GM23338 (cell line): Measurements from ENCODE around the gene MAFB. TPM values are rescaled to one million over a fixed set of nuclear protein-coding genes. Genes with fewer than 3 reads are reported as not detected.

Experiments used
- ATAC-seq: fragments of 200-7000 bp; cut with Tn5 transposase; 3 replicates; pipeline ENCODE4 v1.9.1; 2020
- DNase-seq: peaks from one replicate; pipeline ENCODE4 v3.0.0-alpha.2; 2015; ENCODE audit warnings: low spot score
- H2AFZ ChIP-seq: fragments of 200-600 bp; sonication (generic); 2 replicates; pipeline ENCODE4 v1.8.0; 2016; ENCODE audit warnings: antibody characterized with exemption, mild to moderate bottlenecking, moderate library complexity
- H3F3A ChIP-seq: fragments of 200-600 bp; sonication (generic); replicated peaks from 2 replicates; pipeline ENCODE4 v1.8.0; 2017; ENCODE audit warnings: antibody characterized with exemption, mixed run types, low read depth
- H3K27ac ChIP-seq: fragments of 200-600 bp; sonication (generic); 2 replicates; pipeline ENCODE4 v1.6.1; 2016; ENCODE audit warnings: low read depth
- H3K27me3 ChIP-seq: fragments of 200-600 bp; sonication (generic); 2 replicates; pipeline ENCODE4 v1.8.0; 2016; ENCODE audit warnings: mild to moderate bottlenecking, mixed run types, moderate library complexity; ENCODE audit not compliant: insufficient read depth
- H3K36me3 ChIP-seq: fragments of 200-600 bp; sonication (generic); 2 replicates; pipeline ENCODE4 v1.8.0; 2016; ENCODE audit warnings: mild to moderate bottlenecking; ENCODE audit not compliant: insufficient read depth
- H3K4me1 ChIP-seq: fragments of 200-600 bp; sonication (generic); 2 replicates; pipeline ENCODE4 v1.8.0; 2016; ENCODE audit warnings: mild to moderate bottlenecking, moderate library complexity; ENCODE audit not compliant: insufficient read depth
- H3K4me2 ChIP-seq: fragments of 200-600 bp; sonication (generic); 2 replicates; pipeline ENCODE4 v1.7.1; 2017; ENCODE audit warnings: mixed run types
- H3K4me3 ChIP-seq: fragments of 200-600 bp; sonication (generic); 2 replicates; pipeline ENCODE4 v1.6.1; 2016; ENCODE audit warnings: mixed run types
- H3K79me2 ChIP-seq: fragments of 200-600 bp; sonication (generic); replicated peaks from 2 replicates; pipeline ENCODE4 v1.8.0; 2017; ENCODE audit warnings: mild to moderate bottlenecking; ENCODE audit not compliant: insufficient read depth
- H3K9me2 ChIP-seq: fragments of 200-600 bp; sonication (generic); 2 replicates; pipeline ENCODE4 v1.8.0; 2017; ENCODE audit not compliant: insufficient read depth
- H4K20me1 ChIP-seq: fragments of 200-600 bp; sonication (generic); replicated peaks from 2 replicates; pipeline ENCODE4 v1.8.0; 2017; ENCODE audit warnings: mild to moderate bottlenecking; ENCODE audit not compliant: insufficient read depth
- H3K27ac Mint-ChIP-seq: 2 replicates; pipeline ENCODE4 v1.8.0; 2020; ENCODE audit warnings: inconsistent platforms, mild to moderate bottlenecking, moderate library complexity, mixed read lengths
- H3K27me3 Mint-ChIP-seq: 3 replicates; pipeline ENCODE4 v1.8.0; 2022; ENCODE audit warnings: low read depth, mild to moderate bottlenecking, moderate library complexity, mixed read lengths, inconsistent platforms; ENCODE audit not compliant: insufficient read depth, poor library complexity
- H3K36me3 Mint-ChIP-seq: 3 replicates; pipeline ENCODE4 v1.8.0; 2021; ENCODE audit warnings: low read depth, mild to moderate bottlenecking, inconsistent platforms, moderate library complexity, mixed read lengths
- H3K4me1 Mint-ChIP-seq: 3 replicates; pipeline ENCODE4 v1.8.0; 2020; ENCODE audit warnings: mild to moderate bottlenecking, inconsistent platforms, mixed read lengths
- H3K4me3 Mint-ChIP-seq: 3 replicates; pipeline ENCODE4 v1.8.0; 2021; ENCODE audit warnings: moderate library complexity, mild to moderate bottlenecking, inconsistent platforms, mixed read lengths
- H3K9me3 Mint-ChIP-seq: 3 replicates; pipeline ENCODE4 v1.8.0; 2020; ENCODE audit warnings: moderate library complexity, mild to moderate bottlenecking, inconsistent platforms, mixed read lengths
- CREB1 ChIP-seq: fragments of 250-450 bp; sonication (Bioruptor Pico); IDR thresholded peaks from 2 replicates; pipeline ENCODE4 v1.5.0; 2020; ENCODE audit warnings: low read depth, mild to moderate bottlenecking, moderate library complexity
- CTCF ChIP-seq, 2 experiments: fragments of 200-600 bp in 1 of 2; sonication (generic) in 1 of 2; conservative IDR thresholded peaks; 2 replicates each; pipeline versions ENCODE4 v1.5.1 to v1.6.1; 2016 to 2017; ENCODE audit warnings: antibody characterized with exemption in 2 of 2, low read depth in 2 of 2, mild to moderate bottlenecking in 2 of 2, moderate library complexity in 1 of 2
- ETS1 ChIP-seq: IDR thresholded peaks from 2 replicates; pipeline ENCODE4 v1.6.1; 2016; ENCODE audit warnings: antibody characterized with exemption
- EZH2 ChIP-seq: fragments of 200-600 bp; sonication (generic); IDR thresholded peaks from one replicate; pipeline ENCODE4 v1.8.0; 2017; ENCODE audit warnings: antibody characterized with exemption, mild to moderate bottlenecking, low read depth; ENCODE audit not compliant: unreplicated experiment
- EZH2phosphoT487 ChIP-seq: fragments of 200-600 bp; sonication (generic); IDR thresholded peaks from one replicate; pipeline ENCODE4 v1.8.1; 2018; ENCODE audit warnings: antibody characterized with exemption; ENCODE audit not compliant: unreplicated experiment
- JUNB ChIP-seq: IDR thresholded peaks from one replicate; pipeline ENCODE4 v1.6.1; 2016; ENCODE audit warnings: antibody characterized with exemption; ENCODE audit not compliant: unreplicated experiment
- NANOG ChIP-seq: IDR thresholded peaks from 2 replicates; pipeline ENCODE4 v1.6.1; 2016; ENCODE audit warnings: antibody characterized with exemption, borderline replicate concordance
- POLR2AphosphoS5 ChIP-seq: IDR thresholded peaks from 2 replicates; pipeline ENCODE4 v1.6.1; 2016; ENCODE audit warnings: antibody characterized with exemption, low read depth
- REST ChIP-seq: IDR thresholded peaks from one replicate; pipeline ENCODE4 v1.6.1; 2018; ENCODE audit warnings: antibody characterized with exemption; ENCODE audit not compliant: unreplicated experiment
- STAT1 ChIP-seq: IDR thresholded peaks from one replicate; pipeline ENCODE4 v1.6.1; 2016; ENCODE audit warnings: antibody characterized with exemption; ENCODE audit not compliant: unreplicated experiment
- ZNF114 ChIP-seq: fragments of 250-450 bp; sonication (Bioruptor Pico); IDR thresholded peaks from 2 replicates; pipeline ENCODE4 v1.5.0; 2020; ENCODE audit warnings: mild to moderate bottlenecking, moderate library complexity
- ZNF331 ChIP-seq: fragments of 250-450 bp; sonication (Bioruptor Pico); IDR thresholded peaks from 2 replicates; pipeline ENCODE4 v1.5.0; 2020; ENCODE audit warnings: low read depth, mild to moderate bottlenecking, moderate library complexity
- ZNF462 ChIP-seq: fragments of 250-450 bp; sonication (Bioruptor Pico); IDR thresholded peaks from 2 replicates; pipeline ENCODE4 v1.5.0; 2020; ENCODE audit warnings: mild to moderate bottlenecking, moderate library complexity
- polyA plus RNA-seq: library from polyadenylated mRNA; unstranded; fragments of >200 nt; fragmentation: Nextera tagmentation; extraction: Ambion mirVana; gene quantifications from 2 replicates; pipeline ENCODE4 v1.2.1, GENCODE V29; 2016
- total RNA-seq: library from RNA; depleted of rRNA; stranded (reverse); fragments of >200 nt; shearing (Covaris generic); gene quantifications from 2 replicates; pipeline ENCODE4 v1.2.3, GENCODE V29; 2014

The MAFB gene
- total and polyA plus RNA-seq, 2 experiments from 2014 or later, result 1.6 to 2.3 TPM

GRCh38 chr20:40681165-40681564 lies 7.9 kb downstream of the MAFB start:
- no peaks in the 10 kb centered on the region for H3K36me3 ChIP-seq
- TF ChIP-seq CTCF (conservative IDR thresholded peaks at IDR 0.05; ENCODE audit: low read depth in 2 of 2) (no peak), ZNF462 (CRISPR knock-in tag) (no peak), CREB1 (CRISPR knock-in tag) (no peak), NANOG (no peak), STAT1 (no peak), ZNF331 (no peak), JUNB (no peak), REST (no peak), ETS1 (no peak), EZH2phosphoT487 (no peak), ZNF114 (CRISPR knock-in tag) (no peak), EZH2 (no peak), POLR2AphosphoS5 (no peak)
- Mint-ChIP-seq H3K27me3 (peaks cover 70% of the 10 kb centered on the region), H3K4me1 (peaks cover 31% of the 10 kb centered on the region), H3K4me3 (no peak overlapping the region), H3K36me3 (no peaks in the 10 kb centered on the region; the same call in 2 of the 3 replicates), H3K9me3 (0 out of 3 replicates have a peak, but pooled peaks cover 7% of the 10 kb centered on the region), H3K27ac (no peak overlapping the region)
- no peaks in the 10 kb centered on the region for H3K9me2 ChIP-seq
- H3K4me2 ChIP-seq, result peak overlapping the region; percentile 86; the same call in 1 of the 2 replicates
- H2AFZ ChIP-seq, result no peak overlapping the region
- H3F3A ChIP-seq, result peaks cover 9% of the 10 kb centered on the region
- peaks cover 82% of the 10 kb centered on the region for H3K27me3 ChIP-seq
- ATAC-seq (no peak), DNase-seq (no peak)
- H3K4me1 ChIP-seq, result peaks cover 19% of the 10 kb centered on the region
- peaks cover 24% of the 10 kb centered on the region for H4K20me1 ChIP-seq
- no peak overlapping the region for H3K27ac ChIP-seq
- no peak overlapping the region for H3K4me3 ChIP-seq
- no peaks in the 10 kb centered on the region for H3K79me2 ChIP-seq
